ENCODE measurements around the gene LMBR1.

GRCh38 chr7:156667110-156667426 is 225.9 kb downstream of the LMBR1 start:
- TF ChIP-seq CTCF (IDR thresholded peaks at IDR 0.05): no peak
- TF ChIP-seq POLR2A (IDR thresholded peaks at IDR 0.05): no peak
